Activated gamma-delta T cell (primary cell): ENCODE results near the gene CDH24.

Experiments used
- DNase-seq: peaks from one replicate; lab custom pipeline; 2025; lab: John Stamatoyannopoulos, UW

The CDH24 gene

DNA sequence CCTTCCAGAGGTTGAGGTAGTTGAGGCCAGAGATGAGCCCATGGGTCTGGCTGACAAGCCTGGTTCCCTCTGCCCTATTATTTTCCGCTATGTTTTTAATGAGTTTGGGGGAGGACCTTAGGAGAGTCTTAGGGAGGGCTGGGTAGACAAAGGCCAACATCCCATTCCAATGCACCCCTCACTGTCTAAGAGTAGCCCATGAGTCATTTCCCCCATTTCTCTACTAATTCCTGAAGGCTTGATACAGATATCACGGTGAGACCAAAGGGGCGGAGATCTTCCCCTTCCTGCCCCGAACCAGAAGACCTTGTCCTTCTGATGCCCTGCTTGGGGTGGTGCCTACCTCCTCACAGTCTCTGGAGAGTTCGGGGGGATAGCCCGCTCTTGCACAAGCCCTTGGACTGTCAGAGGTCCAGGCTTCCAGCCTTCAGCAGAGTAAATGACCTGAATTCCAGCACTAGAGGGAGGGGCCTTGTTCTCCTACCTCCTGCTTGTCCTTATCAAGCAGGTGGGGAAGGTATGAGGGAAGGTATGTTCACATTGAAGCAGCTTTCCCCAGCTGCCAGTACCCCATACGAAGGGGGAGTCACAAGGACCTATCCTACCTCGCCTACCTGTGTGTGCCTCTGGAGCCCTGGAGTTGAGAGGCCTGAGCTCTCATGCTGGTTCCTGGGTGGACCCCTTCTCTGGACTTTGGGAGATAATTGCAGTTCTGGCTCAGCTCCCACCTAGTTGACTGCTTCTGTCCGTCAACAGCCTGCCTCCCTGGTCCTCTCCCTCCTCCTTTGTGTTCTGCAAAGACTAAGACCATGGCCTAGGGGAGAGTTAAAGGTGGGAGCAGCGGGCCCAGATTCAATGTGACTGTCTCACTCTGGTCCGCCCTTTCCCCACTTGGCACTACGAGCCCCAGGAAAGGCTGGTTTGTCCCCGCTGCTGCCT, 11.6 kb downstream of the CDH24 start:
- DNase-seq = no peak

DNA sequence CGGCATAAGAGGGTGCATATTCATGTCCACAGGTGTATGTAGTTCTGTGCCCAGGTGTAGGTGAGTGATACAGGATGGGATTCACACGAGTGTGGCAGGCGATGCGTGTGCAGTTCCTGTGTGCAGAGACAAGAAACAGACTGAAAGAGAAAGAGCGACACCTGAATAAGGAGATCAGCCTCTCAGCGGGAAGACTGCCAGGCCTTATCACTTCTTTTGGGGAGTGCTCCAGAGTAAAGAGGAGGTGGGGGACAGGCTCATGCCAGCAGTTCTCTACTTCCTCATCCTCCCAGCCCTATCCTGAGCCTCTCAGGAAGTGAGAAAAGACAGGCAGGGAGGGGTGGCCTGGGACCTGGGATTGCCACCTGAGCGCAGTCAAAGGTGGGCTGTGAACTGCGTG, 12.5 kb downstream of the CDH24 start:
- no peak for DNase-seq

DNA sequence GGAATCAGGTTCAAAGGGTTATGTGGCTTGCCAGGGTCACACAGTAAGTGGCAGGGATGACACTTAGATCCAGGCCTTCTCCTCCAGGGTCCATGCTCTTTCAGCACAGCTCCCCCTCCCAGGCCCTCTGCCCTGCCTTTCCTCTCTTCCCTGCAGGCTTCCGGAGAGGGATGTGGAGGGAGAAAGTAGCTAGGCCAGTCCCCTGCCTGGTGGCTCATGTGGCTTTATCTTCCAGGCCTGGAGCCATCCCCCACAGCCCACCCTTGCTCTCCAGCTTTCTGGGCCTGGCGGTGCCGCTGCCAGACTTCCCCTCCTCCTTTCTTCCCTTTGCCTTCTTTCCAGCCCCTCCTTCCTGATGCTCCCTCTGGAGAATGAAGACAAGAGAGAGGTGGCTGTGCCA, 13.6 kb downstream of the CDH24 start:
- DNase-seq = no peak

DNA sequence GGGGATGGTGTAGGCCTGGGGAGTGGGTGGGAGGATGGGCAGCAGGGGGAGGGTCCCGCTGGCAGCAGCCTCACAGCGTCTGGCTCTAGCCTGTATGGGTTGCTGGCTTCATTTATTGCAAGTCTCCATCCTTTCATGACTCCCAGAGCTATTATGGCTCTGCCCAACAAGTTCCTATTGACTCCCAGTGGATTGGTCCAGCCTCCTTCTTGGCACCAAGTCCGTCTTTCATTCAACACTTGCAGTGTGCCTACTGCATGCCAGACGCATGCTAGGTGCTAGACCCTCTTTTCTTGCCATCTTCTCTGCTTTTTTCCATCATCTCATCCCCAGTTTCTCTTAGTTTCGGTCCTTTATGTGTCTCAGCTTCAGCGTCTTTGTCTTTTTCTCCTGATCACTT, 14.2 kb downstream of the CDH24 start:
- DNase-seq = no peak

DNA sequence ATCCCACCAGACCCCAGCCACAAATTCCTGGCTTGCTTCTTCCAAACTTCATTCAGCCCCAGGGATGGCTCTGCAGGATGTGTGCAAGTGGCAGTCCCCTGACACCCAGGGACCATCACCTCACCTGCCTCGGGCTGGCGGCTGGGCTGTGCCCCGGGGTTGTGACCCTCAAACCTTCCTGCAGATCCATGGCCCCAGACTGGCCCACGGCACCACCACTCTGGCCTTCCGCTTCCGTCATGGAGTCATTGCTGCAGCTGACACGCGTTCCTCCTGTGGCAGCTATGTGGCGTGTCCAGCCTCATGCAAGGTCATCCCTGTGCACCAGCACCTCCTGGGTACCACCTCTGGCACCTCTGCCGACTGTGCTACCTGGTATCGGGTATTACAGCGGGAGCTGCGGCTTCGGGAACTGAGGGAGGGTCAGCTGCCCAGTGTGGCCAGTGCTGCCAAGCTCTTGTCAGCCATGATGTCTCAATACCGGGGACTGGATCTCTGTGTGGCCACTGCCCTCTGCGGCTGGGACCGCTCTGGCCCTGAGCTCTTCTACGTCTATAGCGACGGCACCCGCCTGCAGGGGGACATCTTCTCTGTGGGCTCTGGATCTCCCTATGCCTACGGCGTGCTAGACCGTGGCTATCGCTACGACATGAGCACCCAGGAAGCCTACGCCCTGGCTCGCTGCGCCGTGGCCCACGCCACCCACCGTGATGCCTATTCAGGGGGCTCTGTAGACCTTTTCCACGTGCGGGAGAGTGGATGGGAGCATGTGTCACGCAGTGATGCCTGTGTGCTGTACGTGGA, 15.0 kb downstream of the CDH24 start, which contains the start of gene PSMB11:
Gene PSMB11 (plus strand): TSS at position 51 of the 804 bp plus-strand sequence. CDS start 14 bp downstream, at position 65.
- no peak for DNase-seq

DNA sequence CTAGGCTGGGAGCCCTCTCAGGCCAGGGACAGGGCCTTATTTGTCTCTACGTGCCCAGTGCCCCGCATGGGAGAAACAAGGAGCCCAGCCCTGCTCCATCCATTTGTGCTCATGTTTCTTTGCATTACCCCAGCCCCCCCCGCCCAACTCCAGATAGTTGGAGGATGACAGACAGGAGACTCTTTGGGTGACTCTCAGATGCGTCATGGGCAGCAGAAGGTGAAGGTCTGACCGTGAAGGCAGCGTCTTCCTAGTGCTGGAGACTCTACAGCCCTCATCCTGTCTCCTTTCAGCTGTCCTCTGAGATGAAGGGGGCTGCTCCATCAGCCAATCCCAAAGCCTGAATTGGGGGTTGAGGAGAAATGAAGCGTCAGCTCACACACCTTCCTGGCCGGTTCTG, 15.6 kb downstream of the CDH24 start:
- no peak for DNase-seq

DNA sequence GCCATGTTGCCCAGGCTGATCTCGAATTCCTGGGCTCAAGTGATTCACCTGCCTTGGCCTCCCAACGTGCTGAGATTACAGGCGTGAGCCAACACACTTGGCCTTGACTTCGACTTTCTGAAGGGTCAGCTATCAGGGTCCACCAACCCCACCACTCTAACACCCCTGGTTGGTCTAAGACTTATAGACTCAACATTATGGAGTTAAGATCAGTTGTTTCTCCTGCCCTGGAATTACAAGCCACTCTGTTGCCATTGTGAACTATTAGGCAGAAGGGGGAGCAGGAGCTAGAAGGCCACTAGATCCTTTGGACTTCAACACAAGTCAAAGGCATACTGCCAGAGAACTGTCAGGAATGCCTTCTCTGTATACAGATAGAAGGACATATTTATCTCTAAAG, 17.2 kb downstream of the CDH24 start:
- DNase-seq = no peak

DNA sequence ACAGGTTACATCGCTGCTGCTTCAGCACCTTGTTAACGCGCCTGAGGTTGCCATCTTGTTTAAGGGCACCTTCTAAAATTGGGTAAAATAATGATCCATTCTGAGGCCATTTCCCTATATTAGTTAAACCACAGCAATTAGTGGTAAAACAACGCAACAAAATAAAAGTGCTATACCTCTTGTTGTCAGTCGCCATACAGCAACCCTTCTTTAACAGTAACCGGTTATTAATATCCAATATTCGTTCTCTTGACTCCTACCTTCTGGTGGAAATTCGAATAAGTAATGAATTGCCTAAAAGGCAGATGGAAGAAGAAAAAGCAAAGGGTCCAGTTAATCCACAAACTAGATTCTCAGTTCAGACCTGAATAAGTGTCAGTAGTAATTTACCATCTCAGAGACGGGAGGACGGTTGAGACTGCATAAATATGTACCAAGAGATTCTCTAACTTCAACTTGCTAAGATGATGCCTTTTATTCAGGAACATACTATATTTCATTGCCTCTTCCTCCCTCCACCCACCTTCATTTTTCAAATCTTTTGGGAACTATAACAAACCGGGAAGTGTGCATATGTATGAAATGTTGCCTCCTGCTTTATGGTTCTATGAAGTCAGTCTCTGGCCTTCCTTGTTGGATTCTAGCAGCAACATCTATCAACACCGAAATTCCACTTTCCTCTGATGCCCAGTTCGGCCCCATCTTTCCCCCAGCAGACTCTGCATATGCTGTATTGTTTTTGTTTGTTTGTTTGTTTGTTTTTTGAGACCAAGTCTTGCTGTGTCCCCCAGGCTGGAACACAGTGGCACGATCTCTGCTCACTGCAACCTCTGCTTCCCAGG, 21.8 kb downstream of the CDH24 start:
- no peak for DNase-seq

DNA sequence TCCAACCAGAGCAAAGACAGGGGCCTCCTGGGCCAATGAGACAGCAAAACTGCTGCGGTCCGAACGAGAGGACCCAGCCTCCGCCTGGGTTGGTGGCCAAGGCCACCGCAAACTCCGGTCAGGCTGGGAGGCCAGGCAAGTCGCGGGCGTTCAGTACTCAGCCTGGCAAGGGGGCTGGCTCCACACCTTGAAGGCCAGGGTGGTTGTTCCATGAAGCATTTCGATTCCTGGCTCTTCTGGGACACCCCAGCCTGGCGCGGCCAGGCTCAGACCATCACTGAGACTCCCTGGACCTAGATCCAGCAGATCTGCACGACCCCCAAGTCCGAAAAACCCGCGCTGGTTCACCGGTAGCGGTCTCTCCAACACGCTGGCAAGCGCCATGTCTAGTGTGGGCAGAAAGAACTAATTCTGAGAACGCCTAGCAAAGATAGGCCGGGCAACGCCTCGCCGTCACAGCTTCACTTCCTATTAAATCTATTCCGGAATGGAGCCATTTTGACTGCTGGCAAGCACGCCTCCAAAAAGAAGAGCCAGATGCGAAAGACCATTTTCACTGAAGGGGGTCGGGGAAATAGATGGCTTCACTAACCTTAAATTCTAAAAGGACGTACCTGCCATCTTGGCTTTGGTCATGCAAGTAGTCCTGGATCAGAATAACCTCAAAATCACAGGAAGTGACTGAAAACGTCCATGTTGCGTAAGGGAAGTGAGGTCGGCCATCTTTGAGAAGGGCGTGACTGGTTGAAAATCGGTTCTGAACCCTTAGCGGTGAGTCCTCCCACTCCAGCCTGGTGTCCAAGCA, 22.6 kb downstream of the CDH24 start, which contains the start of gene PSMB5:
Gene PSMB5 (minus strand): TSS at position 403 of the 805 bp plus-strand sequence. CDS start 19 bp downstream, at position 384.
- no peak for DNase-seq

DNA sequence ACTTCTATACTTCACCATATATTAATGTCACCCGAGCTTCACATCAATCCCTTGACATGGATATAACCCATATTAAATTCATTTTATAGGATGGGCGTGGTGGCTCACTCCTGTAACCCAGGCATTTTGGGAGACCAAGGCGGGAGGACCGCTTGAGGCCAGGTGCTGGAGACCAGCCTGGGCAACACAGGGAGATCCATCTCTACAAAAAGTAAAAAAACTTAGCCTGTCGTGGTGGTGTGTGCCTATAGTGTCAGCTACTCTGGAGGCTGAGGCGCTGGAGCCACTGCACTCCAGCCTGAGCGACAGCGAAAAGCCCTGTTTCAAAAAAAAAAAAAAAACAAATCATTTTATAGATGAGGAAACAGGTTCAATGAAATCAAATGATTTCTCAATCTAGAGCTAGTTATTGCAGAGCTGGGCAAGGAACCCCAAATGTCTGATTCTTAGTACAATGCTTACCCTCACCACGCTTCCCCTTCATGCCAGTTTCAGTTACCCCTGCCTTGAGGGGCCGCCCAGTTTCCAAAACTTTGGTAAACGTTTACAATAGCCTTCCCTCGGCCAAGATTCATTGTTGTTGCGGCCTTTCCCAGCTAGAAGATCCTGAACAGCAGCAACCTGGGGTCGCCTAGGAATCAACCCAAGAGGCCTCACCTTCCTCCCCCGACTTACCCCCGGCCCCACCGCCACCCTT, 23.4 kb downstream of the CDH24 start:
- DNase-seq = no peak

DNA sequence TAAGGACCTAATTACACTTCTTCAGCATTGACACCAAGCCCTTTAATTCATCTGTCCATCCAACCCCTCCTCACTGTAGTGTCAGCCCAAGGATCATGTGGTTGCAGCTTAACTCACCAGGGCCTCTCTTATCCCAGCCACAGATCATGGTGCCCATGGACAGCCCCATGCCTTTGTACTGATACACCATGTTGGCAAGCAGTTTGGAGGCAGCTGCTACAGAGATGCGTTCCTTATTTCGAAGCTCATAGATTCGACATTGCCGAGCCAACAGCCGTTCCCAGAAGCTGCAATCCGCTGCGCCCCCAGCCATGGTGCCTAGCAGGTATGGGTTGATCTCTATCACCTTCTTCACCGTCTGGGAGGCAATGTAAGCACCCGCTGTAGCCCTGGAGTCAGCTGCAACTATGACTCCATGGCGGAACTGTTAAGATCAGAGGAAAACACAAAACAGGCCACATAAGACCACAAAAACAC, 24.0 kb downstream of the CDH24 start:
- no peak for DNase-seq

DNA sequence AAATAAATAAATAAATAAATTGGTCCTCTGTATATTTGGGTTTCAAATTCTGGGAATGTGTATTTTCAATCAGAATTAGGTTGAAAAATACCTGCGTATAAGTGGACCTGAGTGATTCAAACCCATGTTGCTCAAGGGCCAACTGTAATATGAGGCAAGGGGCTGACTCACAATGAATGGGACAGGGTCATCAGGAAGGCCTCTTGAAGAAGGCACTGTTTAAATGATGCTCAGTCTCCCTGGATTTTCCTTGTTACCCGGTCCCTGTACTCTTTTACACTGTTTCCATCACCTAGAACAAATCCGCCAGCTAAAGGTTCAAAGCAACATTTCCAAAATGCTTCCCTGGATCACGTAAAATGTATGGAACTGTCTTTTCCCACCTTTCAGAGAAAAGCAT, 26.4 kb downstream of the CDH24 start:
- DNase-seq = no peak

DNA sequence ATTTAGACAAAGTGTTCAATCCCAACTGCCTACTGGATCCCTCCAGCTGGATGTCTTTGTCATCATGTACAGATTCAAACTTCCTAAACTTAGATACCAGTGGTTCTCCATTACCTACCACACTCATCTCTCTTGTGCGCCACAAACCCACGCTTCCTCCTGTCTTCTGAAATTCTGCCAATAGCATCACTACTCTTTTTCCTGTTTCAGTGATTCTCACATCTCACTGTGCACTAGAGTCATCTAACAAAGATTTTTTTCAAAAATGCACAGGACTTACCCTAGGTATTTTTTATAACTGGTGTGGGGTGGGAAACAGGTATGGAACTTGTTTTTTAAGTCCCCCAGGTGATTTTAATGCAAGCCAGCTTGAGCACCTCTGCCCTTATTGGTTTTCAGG, 28.5 kb downstream of the CDH24 start:
- no peak for DNase-seq

DNA sequence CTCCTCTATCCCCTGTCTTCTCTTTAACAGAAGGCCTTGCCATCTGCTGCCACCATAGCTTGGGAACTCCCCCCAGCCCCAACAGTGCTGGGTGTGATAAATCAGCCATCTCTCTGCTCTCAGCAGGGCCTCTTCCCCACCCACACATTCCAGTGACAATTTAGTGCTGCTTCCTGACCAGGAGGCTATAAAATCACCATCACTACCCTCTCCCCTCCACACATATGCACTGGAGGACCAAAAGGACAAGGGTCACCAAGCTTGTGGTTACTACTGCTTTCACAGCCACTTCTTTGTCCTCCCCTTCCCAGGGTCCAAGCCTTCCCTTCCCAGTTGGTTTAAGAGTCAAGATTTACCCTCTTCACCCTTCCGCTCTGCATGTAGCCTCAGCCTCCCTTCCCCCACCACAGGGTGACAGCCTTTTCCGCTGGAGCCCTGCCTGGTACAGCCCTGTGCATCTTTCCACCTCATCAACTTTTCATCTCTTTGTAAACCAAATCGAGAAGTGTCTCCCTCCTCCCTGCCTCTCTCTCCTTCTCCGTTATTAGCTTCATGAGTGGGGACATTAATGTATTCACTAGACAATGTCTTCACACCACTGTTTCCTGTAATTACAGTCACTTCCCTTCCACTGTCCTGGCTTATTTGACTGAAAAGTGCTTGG, 32.0 kb downstream of the CDH24 start:
- no peak for DNase-seq

DNA sequence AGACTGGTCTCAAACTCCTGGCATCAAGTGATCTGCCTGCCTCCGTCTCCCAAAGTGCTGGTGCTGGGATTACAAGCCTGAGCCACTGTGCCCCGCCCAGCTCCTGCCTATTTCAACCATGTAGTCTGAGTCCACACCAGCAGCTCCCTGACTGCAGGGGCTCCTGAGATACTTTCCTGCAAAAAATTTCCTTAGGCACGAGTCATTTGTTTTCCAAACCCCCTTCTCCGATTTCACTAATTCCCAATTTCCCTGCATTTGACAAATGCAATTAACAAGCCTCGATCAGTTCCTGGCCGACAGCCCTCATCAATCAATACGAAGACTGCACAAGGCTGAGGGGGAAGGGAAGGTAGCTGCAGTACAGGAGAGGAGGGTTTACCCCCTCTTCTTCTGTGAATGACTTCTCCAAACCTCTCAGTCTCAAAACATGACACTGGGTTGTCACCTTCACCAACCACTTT, 32.7 kb downstream of the CDH24 start:
- no peak for DNase-seq

DNA sequence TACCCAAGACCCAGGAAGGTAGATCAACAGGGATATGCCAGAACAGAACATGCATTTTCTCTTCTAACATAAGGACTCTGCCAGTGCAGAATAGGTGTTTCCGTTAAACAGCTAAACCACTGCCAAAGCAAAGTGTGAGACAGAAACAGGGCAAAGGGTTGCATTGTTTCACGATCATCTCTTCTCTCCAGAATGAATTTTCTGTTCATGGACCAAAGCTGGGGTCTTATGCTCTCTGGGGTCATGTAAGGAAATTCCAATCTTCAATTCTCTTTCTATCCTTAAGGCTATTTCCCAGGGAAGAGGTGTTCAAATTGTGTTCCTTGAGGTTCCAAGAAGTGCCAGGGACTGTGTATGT, 33.5 kb downstream of the CDH24 start:
- DNase-seq = no peak

DNA sequence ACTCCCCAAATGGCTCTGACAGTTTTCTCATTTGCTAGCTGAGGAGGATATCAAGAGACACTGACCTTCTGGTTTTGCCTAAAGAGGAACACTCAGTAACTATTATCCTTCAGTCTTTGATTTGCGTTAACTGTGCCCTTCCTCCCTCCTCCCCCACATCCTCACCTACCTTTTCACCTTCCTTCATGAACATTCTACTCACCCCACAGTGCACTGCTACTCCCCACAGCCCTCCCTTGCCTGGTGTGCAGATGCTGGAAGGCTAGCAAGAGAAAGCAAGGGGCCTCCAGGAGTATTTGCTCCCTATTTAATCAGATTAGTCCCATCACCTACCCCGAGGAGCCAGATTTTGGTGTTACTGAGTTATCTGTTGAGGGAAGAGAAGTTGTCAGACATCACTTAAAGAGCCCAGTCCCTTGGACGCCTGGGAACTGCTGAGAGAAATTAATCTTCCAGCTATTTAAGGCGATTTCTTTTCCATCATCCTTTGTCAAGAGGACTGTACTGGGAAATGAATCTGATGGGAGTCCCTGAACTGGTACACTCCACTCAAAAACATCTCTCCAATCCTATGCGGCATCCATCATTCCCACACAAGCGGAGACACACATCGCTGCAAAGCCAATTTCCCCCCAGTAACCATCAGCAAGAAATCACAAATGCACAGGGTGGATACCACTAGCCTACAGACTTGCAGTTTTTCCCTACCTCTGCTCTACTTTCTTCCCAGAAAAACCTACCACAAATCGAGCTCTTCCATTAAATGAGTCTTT, 34.1 kb downstream of the CDH24 start:
- no peak for DNase-seq

DNA sequence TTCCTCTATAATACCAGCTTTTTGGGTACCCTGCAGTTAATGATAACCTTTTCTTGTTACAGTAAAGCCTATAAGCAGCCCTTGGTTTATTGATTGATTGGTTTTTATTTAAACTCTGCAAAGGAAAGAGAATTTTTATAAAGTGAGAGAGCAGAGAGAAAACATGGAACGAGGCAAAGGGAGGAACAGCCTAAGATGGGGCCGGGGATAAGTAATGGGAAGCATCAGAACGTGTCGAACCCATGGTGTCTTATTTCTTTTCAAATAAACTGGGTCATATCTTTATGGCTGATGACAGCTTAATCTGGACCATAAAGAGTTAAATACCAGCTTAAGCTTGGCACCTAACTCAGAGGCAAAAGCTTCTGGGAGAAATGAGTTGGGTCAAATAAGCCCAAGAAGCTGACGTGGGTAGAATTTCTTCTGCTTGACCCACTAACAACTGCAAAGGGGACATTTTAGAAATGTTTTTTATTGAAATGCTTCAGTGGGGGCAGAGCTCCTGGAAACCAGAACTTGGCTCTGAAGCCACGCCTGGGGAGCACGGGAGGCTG, 35.4 kb downstream of the CDH24 start:
- no peak for DNase-seq

DNA sequence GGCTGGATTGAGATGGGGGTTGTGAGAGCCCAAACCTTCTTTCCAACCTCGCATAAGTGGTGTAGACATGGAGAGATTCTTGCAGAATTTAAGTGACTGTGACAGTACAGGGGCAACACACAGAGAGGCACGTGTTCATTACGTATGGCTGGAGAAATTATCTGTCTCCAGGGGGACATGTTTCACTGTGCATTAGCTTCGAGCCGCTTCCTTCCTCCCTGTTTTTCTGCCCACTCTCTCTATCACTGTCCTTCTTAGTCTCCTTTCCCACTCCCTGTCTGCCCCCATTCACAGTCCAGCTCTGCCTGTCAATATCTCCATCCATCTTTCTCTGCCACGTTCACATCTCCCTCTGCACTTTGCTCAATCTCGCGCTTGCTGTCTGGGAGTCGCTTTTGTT, 35.9 kb downstream of the CDH24 start:
- no peak for DNase-seq
